ENCODE measurements around the gene FOXN4.

The FOXN4 gene, protein sequence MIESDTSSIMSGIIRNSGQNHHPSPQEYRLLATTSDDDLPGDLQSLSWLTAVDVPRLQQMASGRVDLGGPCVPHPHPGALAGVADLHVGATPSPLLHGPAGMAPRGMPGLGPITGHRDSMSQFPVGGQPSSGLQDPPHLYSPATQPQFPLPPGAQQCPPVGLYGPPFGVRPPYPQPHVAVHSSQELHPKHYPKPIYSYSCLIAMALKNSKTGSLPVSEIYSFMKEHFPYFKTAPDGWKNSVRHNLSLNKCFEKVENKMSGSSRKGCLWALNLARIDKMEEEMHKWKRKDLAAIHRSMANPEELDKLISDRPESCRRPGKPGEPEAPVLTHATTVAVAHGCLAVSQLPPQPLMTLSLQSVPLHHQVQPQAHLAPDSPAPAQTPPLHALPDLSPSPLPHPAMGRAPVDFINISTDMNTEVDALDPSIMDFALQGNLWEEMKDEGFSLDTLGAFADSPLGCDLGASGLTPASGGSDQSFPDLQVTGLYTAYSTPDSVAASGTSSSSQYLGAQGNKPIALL

DNA sequence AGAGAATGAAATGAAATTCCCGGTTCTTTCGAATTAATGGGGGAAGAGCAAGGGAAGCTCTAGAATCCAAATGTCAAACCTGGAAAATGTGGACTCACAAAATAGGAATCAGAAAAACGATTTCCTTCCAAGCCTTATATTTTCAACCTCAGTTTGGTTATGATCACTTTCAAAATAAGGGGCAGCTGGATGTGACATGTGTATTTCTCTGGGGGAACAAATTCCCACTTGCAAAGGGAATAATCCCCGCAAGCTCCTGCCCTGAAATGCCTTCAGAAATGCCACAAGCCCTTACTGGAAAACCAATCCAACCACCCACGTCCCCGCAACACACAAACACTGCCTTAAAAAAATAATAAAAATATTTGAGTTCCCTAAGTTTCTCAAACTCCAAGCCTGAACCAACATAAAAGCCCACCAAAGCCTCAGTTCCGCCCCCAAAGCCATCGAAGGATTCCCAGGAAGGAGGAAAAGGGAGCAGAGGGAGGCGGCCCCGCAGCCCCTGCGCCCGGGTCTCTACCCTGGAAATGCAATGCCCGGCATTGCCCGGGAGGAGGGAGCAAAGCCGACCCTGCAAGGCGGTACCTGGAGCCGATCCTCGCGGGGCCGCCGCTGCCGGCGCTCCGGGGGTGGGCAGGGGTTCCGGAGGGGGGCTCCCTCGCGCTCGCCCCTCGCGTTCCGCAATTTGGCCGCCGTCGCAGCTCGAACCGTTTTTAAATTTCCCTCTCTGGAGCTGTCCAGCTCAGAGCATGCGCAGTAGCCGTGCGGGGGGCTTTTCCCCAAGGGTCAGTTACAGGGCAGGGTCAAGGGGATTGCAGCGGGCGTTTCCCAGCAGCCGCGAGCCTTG lies at the start of gene FOXN4:
Gene FOXN4 (minus strand): TSS at position 751 of the 847 bp plus-strand sequence. CDS start 963 bp downstream, outside the sequence.
- peak within 1 kb of the TSS; percentile 20 for H2AFZ ChIP-seq (ENCODE audit: low read depth, low read length)
- no peaks in the 10 kb centered on the region for H3K36me3 ChIP-seq (ENCODE audit: insufficient read depth, low read length)
- no peaks in the 10 kb centered on the region for H3K9me3 ChIP-seq (ENCODE audit: low read length)
- H3K4me1 ChIP-seq (ENCODE audit: insufficient read depth, low read length) = peaks cover 11% of the 10 kb centered on the region
- peak within 1 kb of the TSS; percentile 38 for H3K4me3 ChIP-seq (ENCODE audit: low read length)
- H3K27me3 ChIP-seq (ENCODE audit: insufficient read depth, low read length) = peaks cover 71% of the 10 kb centered on the region

DNA sequence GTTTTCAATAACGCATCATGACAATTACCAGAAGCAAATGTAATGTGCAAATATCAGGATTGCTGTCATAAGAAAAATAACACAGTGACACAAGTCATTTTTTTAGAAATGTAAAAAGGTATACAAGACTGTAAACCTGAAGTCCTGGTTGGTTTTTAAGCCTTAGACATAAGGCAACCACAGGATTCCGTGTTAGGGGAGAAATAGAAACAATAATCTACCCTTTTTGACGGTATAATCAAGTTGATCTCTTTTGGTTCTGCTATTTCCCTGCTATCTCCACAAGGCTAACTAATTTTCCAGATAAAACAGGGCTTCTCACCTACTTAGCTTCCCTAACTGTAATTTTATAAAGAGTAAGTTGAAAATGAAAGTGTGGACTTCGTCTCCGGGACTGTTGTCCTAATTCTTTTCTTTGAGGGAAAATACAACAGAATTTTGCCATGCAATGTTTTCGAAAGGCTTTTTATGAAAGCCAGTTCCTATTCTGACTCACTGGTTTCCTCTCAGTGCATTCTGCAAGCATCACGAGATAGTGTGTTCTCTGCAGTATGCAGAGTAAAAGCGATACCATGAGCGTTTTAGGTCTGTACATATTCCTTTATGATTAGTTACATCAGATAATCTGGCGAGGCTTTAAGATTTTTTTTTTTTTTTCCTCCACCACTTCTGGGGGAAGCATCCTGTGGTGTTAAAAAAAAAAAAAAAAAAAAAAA lies 49.2 kb upstream of the FOXN4 start:
- no peaks in the 10 kb centered on the region for H3K36me3 ChIP-seq (ENCODE audit: insufficient read depth, low read length)
- no peaks in the 10 kb centered on the region for H3K9me3 ChIP-seq (ENCODE audit: low read length)
- H2AFZ ChIP-seq (ENCODE audit: low read depth, low read length) = no peak overlapping the region
- H3K27me3 ChIP-seq (ENCODE audit: insufficient read depth, low read length) = peaks cover 48% of the 10 kb centered on the region
- H3K4me3 ChIP-seq (ENCODE audit: low read length) = no peak overlapping the region
- H3K4me1 ChIP-seq (ENCODE audit: insufficient read depth, low read length) = peaks cover 14% of the 10 kb centered on the region

DNA sequence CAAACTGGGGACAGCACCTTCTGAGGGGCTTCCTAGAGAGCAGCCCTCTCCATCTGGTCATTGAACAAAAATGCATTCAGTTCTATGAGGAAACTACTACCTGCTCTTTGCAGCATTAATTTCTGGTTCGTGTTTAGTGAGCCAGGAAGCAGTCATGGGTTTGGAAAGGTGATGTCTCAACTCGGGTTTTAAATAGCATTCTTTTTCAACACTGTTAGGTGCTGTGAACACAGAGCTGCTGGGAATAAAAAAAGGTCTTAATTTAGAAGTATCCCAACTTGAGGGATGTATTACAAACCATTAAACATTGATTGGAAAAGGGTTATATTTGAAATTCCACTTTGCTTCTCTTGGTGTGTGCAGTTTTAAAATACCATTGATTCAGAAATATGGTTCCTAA lies 47.9 kb upstream of the FOXN4 start:
- no peak overlapping the region for H2AFZ ChIP-seq (ENCODE audit: low read depth, low read length)
- peaks cover 14% of the 10 kb centered on the region for H3K4me1 ChIP-seq (ENCODE audit: insufficient read depth, low read length)
- H3K9me3 ChIP-seq (ENCODE audit: low read length) = no peaks in the 10 kb centered on the region
- no peaks in the 10 kb centered on the region for H3K36me3 ChIP-seq (ENCODE audit: insufficient read depth, low read length)
- H3K4me3 ChIP-seq (ENCODE audit: low read length) = no peak overlapping the region
- peaks cover 44% of the 10 kb centered on the region for H3K27me3 ChIP-seq (ENCODE audit: insufficient read depth, low read length)

DNA sequence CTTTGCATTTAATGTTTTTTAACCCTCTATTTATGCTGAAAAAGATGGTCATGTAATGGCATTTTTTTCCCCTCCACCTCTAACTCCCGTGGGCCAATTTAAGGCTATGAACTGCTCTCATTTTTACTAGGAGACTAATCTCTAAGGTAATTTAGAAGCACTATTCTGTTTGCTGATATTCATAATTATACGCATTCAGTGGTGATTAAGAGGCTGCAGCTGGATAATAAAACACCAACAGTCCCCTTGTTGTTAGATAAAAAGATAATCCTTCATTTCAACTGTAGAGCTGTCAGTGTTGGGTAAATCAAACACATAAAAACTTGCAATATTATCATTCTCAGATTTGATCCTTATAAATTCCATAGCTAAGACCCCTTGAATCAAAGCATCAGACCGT lies 47.5 kb upstream of the FOXN4 start:
- Histone ChIP-seq H3K9me3 (ENCODE audit: low read length) (no peaks in the 10 kb centered on the region), H3K27me3 (ENCODE audit: insufficient read depth, low read length) (peaks cover 44% of the 10 kb centered on the region), H3K4me1 (ENCODE audit: insufficient read depth, low read length) (peaks cover 14% of the 10 kb centered on the region), H2AFZ (ENCODE audit: low read depth, low read length) (no peak overlapping the region), H3K4me3 (ENCODE audit: low read length) (no peak overlapping the region), H3K36me3 (ENCODE audit: insufficient read depth, low read length) (no peaks in the 10 kb centered on the region)

DNA sequence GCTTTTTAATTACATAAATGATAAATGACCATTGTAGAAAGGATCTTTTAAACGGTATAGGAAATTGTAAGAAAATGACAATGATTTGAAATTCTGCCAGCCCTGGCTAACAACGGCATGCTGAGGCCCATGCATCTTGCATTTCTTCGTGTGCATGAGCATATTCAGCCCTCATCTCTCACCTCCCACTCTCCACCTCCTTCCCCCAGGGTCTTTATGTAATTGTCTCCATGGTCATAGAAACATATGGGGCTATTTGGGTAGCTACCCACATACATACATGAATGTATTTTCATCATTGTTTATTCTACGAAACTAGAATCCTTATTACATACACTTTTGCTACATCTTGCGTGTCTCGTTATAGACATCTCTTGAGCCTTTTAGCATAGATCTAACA lies 43.1 kb upstream of the FOXN4 start:
- Histone ChIP-seq H3K4me3 (ENCODE audit: low read length) (no peak overlapping the region), H3K27me3 (ENCODE audit: insufficient read depth, low read length) (peaks cover 29% of the 10 kb centered on the region), H2AFZ (ENCODE audit: low read depth, low read length) (no peak overlapping the region), H3K4me1 (ENCODE audit: insufficient read depth, low read length) (peaks cover 2% of the 10 kb centered on the region), H3K36me3 (ENCODE audit: insufficient read depth, low read length) (no peaks in the 10 kb centered on the region), H3K9me3 (ENCODE audit: low read length) (no peaks in the 10 kb centered on the region)

DNA sequence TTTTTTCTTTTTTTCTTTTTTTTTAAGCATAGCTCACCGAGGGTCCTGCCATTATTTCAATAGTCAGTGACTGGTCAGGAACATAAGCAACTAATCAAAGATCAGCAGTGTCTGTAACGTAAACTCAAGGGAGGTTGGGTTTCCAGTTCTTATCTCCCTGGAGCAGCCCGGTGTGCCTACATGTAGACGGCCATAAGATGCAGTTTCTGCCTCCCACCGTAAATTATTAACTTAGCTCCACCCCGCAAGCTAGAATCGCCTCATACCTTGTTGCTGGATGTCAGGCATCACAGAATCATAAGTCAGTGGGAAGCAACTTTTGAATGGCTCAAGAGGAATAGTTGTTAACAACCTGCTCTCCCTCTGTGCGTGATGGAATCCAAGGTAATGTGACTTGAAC lies 38.5 kb upstream of the FOXN4 start, which contains the start of gene MYO1H:
Gene MYO1H (plus strand): TSS at position 312 of the 400 bp plus-strand sequence. CDS start 61 bp downstream, at position 373.
- peaks cover 16% of the 10 kb centered on the region for H3K27me3 ChIP-seq (ENCODE audit: insufficient read depth, low read length)
- no peaks in the 10 kb centered on the region for H3K36me3 ChIP-seq (ENCODE audit: insufficient read depth, low read length)
- H3K9me3 ChIP-seq (ENCODE audit: low read length) = no peaks in the 10 kb centered on the region
- H3K4me1 ChIP-seq (ENCODE audit: insufficient read depth, low read length) = peaks cover 2% of the 10 kb centered on the region
- H3K4me3 ChIP-seq (ENCODE audit: low read length) = no peak within 1 kb of the TSS
- no peak within 1 kb of the TSS for H2AFZ ChIP-seq (ENCODE audit: low read depth, low read length)

DNA sequence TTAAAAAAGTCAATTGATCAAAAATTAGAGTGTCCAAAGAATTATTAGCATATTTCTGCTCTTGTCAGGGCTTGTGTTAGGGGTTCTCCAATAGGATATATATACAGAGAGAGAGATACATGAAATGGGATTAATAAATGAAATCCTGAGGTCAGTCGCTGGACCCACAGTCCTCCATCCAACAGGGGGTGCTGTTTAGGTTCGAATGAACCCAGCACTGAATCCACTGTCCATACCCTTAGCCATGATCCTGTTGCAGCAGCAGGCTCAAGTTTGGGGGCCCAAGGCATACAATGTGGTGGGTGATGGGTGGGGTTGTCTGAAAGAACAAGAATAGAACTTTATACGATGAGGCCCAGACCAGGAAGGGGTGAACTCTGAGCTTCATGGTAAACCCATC lies 37.8 kb upstream of the FOXN4 start:
- H3K4me1 ChIP-seq (ENCODE audit: insufficient read depth, low read length) = peaks cover 2% of the 10 kb centered on the region
- no peak overlapping the region for H2AFZ ChIP-seq (ENCODE audit: low read depth, low read length)
- H3K27me3 ChIP-seq (ENCODE audit: insufficient read depth, low read length) = peaks cover 10% of the 10 kb centered on the region
- H3K36me3 ChIP-seq (ENCODE audit: insufficient read depth, low read length) = no peaks in the 10 kb centered on the region
- H3K9me3 ChIP-seq (ENCODE audit: low read length) = no peaks in the 10 kb centered on the region
- H3K4me3 ChIP-seq (ENCODE audit: low read length) = no peak overlapping the region

DNA sequence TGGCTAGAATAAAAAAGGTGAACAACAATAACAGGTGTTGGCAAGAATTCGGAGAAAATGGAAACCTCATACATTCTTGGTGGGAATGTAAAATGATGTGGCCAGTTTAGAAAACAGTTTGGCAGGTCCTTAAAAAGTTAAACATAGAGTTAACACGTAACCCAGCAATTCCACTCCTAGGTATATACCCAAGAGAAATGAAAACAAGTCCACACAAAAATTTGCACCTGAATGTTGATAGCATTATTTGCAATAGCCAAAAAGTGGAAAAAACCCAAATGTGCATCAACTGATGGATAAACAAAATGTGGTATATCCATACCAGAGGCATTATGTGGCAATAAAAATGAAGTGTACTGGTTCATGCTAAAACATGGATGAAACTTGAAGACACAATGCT lies 36.3 kb upstream of the FOXN4 start:
- Histone ChIP-seq H3K4me3 (ENCODE audit: low read length) (no peak overlapping the region), H3K4me1 (ENCODE audit: insufficient read depth, low read length) (peaks cover 2% of the 10 kb centered on the region), H3K27me3 (ENCODE audit: insufficient read depth, low read length) (peaks cover 2% of the 10 kb centered on the region), H3K9me3 (ENCODE audit: low read length) (no peaks in the 10 kb centered on the region), H3K36me3 (ENCODE audit: insufficient read depth, low read length) (no peaks in the 10 kb centered on the region), H2AFZ (ENCODE audit: low read depth, low read length) (no peak overlapping the region)

DNA sequence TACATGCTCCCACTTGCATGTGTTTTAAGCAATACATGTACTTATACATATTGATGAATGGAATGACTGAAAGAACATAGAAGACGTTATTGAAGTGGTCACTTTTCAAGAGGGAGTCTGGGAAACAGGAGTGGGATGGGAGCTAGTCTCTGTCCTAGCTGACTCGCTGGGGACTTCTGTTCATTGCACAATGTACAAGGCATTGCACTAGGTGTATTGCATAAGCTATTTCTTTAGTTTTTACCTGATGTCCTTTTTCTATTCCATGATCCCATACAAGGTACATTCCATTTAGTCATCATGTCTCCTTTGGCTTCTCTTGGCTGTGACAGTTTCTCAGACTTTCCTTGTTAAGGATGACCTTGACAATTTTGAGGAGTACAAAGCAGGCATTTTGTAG lies 34.6 kb upstream of the FOXN4 start:
- Histone ChIP-seq H3K27me3 (ENCODE audit: insufficient read depth, low read length) (no peaks in the 10 kb centered on the region), H3K9me3 (ENCODE audit: low read length) (no peaks in the 10 kb centered on the region), H3K36me3 (ENCODE audit: insufficient read depth, low read length) (no peaks in the 10 kb centered on the region), H3K4me1 (ENCODE audit: insufficient read depth, low read length) (no peaks in the 10 kb centered on the region), H2AFZ (ENCODE audit: low read depth, low read length) (no peak overlapping the region), H3K4me3 (ENCODE audit: low read length) (no peak overlapping the region)

DNA sequence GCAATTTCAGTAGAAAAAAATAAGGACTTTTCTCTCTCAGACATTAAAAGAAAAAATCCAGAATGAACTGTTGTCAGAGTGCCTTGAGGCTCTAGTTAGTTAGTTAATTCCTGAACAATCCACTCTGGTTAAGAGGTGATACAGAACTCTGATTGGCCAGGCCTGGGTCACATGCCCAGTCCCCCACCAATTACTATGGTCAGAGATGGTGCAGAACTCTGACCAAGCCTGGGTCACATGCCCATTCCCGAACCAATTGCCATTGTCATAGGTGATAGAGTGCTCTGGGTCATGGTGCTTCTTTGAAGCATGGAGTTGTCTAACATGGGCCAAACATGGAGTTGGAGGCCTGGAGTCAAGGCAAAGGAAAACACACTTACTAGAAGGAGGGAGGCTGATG lies 27.5 kb upstream of the FOXN4 start:
- Histone ChIP-seq H3K4me3 (ENCODE audit: low read length) (no peak overlapping the region), H3K9me3 (ENCODE audit: low read length) (no peaks in the 10 kb centered on the region), H3K4me1 (ENCODE audit: insufficient read depth, low read length) (no peaks in the 10 kb centered on the region), H3K36me3 (ENCODE audit: insufficient read depth, low read length) (no peaks in the 10 kb centered on the region), H3K27me3 (ENCODE audit: insufficient read depth, low read length) (peaks cover 13% of the 10 kb centered on the region), H2AFZ (ENCODE audit: low read depth, low read length) (no peak overlapping the region)

DNA sequence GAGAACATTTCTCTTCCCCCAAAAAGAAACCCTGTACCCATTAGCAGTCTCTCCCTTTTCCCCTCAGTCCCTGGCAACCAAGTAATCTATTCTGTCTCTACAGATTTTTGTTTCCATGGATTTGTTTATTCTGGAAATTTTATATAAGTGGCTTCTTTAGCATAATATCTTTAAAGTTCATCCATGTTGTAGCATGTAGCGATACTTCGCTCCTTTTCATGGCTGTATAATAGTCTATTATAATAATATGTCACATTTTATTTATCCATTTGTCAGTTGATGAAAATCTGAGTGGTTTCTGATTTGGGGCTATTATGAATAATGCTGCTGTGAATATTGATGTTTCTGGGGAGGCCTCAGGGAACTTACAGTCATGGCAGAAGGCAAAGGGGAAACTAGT lies 25.8 kb upstream of the FOXN4 start:
- no peaks in the 10 kb centered on the region for H3K36me3 ChIP-seq (ENCODE audit: insufficient read depth, low read length)
- H2AFZ ChIP-seq (ENCODE audit: low read depth, low read length) = no peak overlapping the region
- H3K4me3 ChIP-seq (ENCODE audit: low read length) = no peak overlapping the region
- H3K27me3 ChIP-seq (ENCODE audit: insufficient read depth, low read length) = peaks cover 26% of the 10 kb centered on the region
- H3K4me1 ChIP-seq (ENCODE audit: insufficient read depth, low read length) = no peaks in the 10 kb centered on the region
- no peaks in the 10 kb centered on the region for H3K9me3 ChIP-seq (ENCODE audit: low read length)

DNA sequence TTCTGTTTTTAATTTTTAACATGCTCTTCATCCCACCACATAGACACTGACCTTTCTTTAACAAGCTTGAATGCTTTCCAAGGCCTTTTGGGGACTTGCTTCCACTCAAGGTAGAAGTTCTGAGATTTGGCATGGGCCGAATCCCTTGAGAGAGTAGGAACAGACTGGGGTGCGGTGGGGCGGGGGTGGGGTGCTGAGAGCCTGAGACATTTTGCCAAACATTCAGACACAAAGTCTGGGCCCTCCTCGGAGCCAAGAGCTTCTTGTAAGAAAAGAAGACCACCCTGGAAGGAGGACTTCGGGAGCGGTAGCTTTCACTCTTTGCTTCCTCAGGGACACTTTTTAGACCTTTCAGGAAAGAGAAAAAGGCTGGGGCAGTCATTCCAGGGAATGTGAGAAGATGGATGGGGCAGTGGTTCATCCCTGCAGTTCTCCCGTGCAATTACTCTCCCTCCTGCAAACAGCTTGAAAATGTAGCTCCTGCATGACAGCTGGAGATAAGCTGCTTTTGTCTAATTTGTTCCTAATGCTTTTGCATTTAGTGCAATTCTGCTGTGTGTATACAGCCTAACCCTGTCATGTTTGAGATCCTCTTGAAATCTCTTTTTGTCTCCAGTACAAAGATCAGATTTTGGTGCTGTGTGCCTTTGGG lies 22.3 kb upstream of the FOXN4 start:
- Histone ChIP-seq H2AFZ (ENCODE audit: low read depth, low read length) (no peak overlapping the region), H3K4me1 (ENCODE audit: insufficient read depth, low read length) (no peaks in the 10 kb centered on the region), H3K9me3 (ENCODE audit: low read length) (no peaks in the 10 kb centered on the region), H3K4me3 (ENCODE audit: low read length) (no peak overlapping the region), H3K27me3 (ENCODE audit: insufficient read depth, low read length) (peaks cover 38% of the 10 kb centered on the region), H3K36me3 (ENCODE audit: insufficient read depth, low read length) (no peaks in the 10 kb centered on the region)

Data from neuron (in vitro differentiated cells).